ENCODE data around the gene RDM1.

The RDM1 gene

GRCh38 chr17:35914354-35914753 lies 16.2 kb downstream of the RDM1 start:
- no peaks in the 10 kb centered on the region for H3K4me1 ChIP-seq (ENCODE audit: control insufficient read depth in 2 of 2, insufficient read depth in 2 of 2, low read length in 2 of 2)
- no peak overlapping the region for H3K27ac ChIP-seq (ENCODE audit: low read depth in 2 of 2, low read length in 2 of 2)
- no peaks in the 10 kb centered on the region for H3K9me3 ChIP-seq (ENCODE audit: control insufficient read depth in 2 of 2, low read length in 2 of 2)
- H3K9ac ChIP-seq (ENCODE audit: low read depth in 1 of 2, low read length in 2 of 2): no peak overlapping the region
- H3K27me3 ChIP-seq (ENCODE audit: control insufficient read depth in 2 of 2, insufficient read depth in 2 of 2, low read length in 2 of 2): no peaks in the 10 kb centered on the region
- H3K4me3 ChIP-seq (ENCODE audit: low read length in 2 of 2): no peak overlapping the region
- H3K36me3 ChIP-seq (ENCODE audit: control insufficient read depth in 2 of 2, insufficient read depth in 2 of 2, low read length in 2 of 2): no peaks in the 10 kb centered on the region

GRCh38 chr17:35913609-35914008 lies 17.0 kb downstream of the RDM1 start:
- Histone ChIP-seq H3K27ac (ENCODE audit: low read depth in 2 of 2, low read length in 2 of 2) (no peak overlapping the region), H3K9me3 (ENCODE audit: control insufficient read depth in 2 of 2, low read length in 2 of 2) (no peaks in the 10 kb centered on the region), H3K4me1 (ENCODE audit: control insufficient read depth in 2 of 2, insufficient read depth in 2 of 2, low read length in 2 of 2) (no peaks in the 10 kb centered on the region), H3K36me3 (ENCODE audit: control insufficient read depth in 2 of 2, insufficient read depth in 2 of 2, low read length in 2 of 2) (no peaks in the 10 kb centered on the region), H3K27me3 (ENCODE audit: control insufficient read depth in 2 of 2, insufficient read depth in 2 of 2, low read length in 2 of 2) (no peaks in the 10 kb centered on the region), H3K9ac (ENCODE audit: low read depth in 1 of 2, low read length in 2 of 2) (no peak overlapping the region), H3K4me3 (ENCODE audit: low read length in 2 of 2) (no peak overlapping the region)

- H3K9ac ChIP-seq (ENCODE audit: low read depth in 1 of 2, low read length in 2 of 2): no peak overlapping the region
- H3K36me3 ChIP-seq (ENCODE audit: control insufficient read depth in 2 of 2, insufficient read depth in 2 of 2, low read length in 2 of 2): no peaks in the 10 kb centered on the region
- H3K4me1 ChIP-seq (ENCODE audit: control insufficient read depth in 2 of 2, insufficient read depth in 2 of 2, low read length in 2 of 2): no peaks in the 10 kb centered on the region
- no peaks in the 10 kb centered on the region for H3K27me3 ChIP-seq (ENCODE audit: control insufficient read depth in 2 of 2, insufficient read depth in 2 of 2, low read length in 2 of 2)
- no peak overlapping the region for H3K27ac ChIP-seq (ENCODE audit: low read depth in 2 of 2, low read length in 2 of 2)
- no peaks in the 10 kb centered on the region for H3K9me3 ChIP-seq (ENCODE audit: control insufficient read depth in 2 of 2, low read length in 2 of 2)
- no peak overlapping the region for H3K4me3 ChIP-seq (ENCODE audit: low read length in 2 of 2)
Measured at GRCh38 chr17:35912942-35913341, 17.6 kb downstream of the RDM1 start.

GRCh38 chr17:35912339-35912912 lies 18.1 kb downstream of the RDM1 start:
- H3K4me1 ChIP-seq (ENCODE audit: control insufficient read depth in 2 of 2, insufficient read depth in 2 of 2, low read length in 2 of 2): no peaks in the 10 kb centered on the region
- H3K9me3 ChIP-seq (ENCODE audit: control insufficient read depth in 2 of 2, low read length in 2 of 2): no peaks in the 10 kb centered on the region
- H3K27me3 ChIP-seq (ENCODE audit: control insufficient read depth in 2 of 2, insufficient read depth in 2 of 2, low read length in 2 of 2): no peaks in the 10 kb centered on the region
- H3K4me3 ChIP-seq (ENCODE audit: low read length in 2 of 2): no peak overlapping the region
- no peaks in the 10 kb centered on the region for H3K36me3 ChIP-seq (ENCODE audit: control insufficient read depth in 2 of 2, insufficient read depth in 2 of 2, low read length in 2 of 2)
- H3K9ac ChIP-seq (ENCODE audit: low read depth in 1 of 2, low read length in 2 of 2): no peak overlapping the region
- no peak overlapping the region for H3K27ac ChIP-seq (ENCODE audit: low read depth in 2 of 2, low read length in 2 of 2)

- Histone ChIP-seq H3K4me3 (ENCODE audit: low read length in 2 of 2) (no peak overlapping the region), H3K9ac (ENCODE audit: low read depth in 1 of 2, low read length in 2 of 2) (no peak overlapping the region), H3K4me1 (ENCODE audit: control insufficient read depth in 2 of 2, insufficient read depth in 2 of 2, low read length in 2 of 2) (no peaks in the 10 kb centered on the region), H3K27ac (ENCODE audit: low read depth in 2 of 2, low read length in 2 of 2) (no peak overlapping the region), H3K9me3 (ENCODE audit: control insufficient read depth in 2 of 2, low read length in 2 of 2) (no peaks in the 10 kb centered on the region), H3K27me3 (ENCODE audit: control insufficient read depth in 2 of 2, insufficient read depth in 2 of 2, low read length in 2 of 2) (no peaks in the 10 kb centered on the region), H3K36me3 (ENCODE audit: control insufficient read depth in 2 of 2, insufficient read depth in 2 of 2, low read length in 2 of 2) (no peaks in the 10 kb centered on the region)
Measured at GRCh38 chr17:35909408-35909807, 21.2 kb downstream of the RDM1 start.

- H3K4me1 ChIP-seq (ENCODE audit: control insufficient read depth in 2 of 2, insufficient read depth in 2 of 2, low read length in 2 of 2): no peaks in the 10 kb centered on the region
- H3K27me3 ChIP-seq (ENCODE audit: control insufficient read depth in 2 of 2, insufficient read depth in 2 of 2, low read length in 2 of 2): no peaks in the 10 kb centered on the region
- H3K36me3 ChIP-seq (ENCODE audit: control insufficient read depth in 2 of 2, insufficient read depth in 2 of 2, low read length in 2 of 2): no peaks in the 10 kb centered on the region
- no peaks in the 10 kb centered on the region for H3K9me3 ChIP-seq (ENCODE audit: control insufficient read depth in 2 of 2, low read length in 2 of 2)
- no peak overlapping the region for H3K9ac ChIP-seq (ENCODE audit: low read depth in 1 of 2, low read length in 2 of 2)
- no peak overlapping the region for H3K4me3 ChIP-seq (ENCODE audit: low read length in 2 of 2)
- no peak overlapping the region for H3K27ac ChIP-seq (ENCODE audit: low read depth in 2 of 2, low read length in 2 of 2)
Measured at GRCh38 chr17:35907691-35908090, 22.9 kb downstream of the RDM1 start.

- H3K4me1 ChIP-seq (ENCODE audit: control insufficient read depth in 2 of 2, insufficient read depth in 2 of 2, low read length in 2 of 2): no peaks in the 10 kb centered on the region
- no peak overlapping the region for H3K9ac ChIP-seq (ENCODE audit: low read depth in 1 of 2, low read length in 2 of 2)
- no peaks in the 10 kb centered on the region for H3K27me3 ChIP-seq (ENCODE audit: control insufficient read depth in 2 of 2, insufficient read depth in 2 of 2, low read length in 2 of 2)
- no peaks in the 10 kb centered on the region for H3K36me3 ChIP-seq (ENCODE audit: control insufficient read depth in 2 of 2, insufficient read depth in 2 of 2, low read length in 2 of 2)
- no peak overlapping the region for H3K27ac ChIP-seq (ENCODE audit: low read depth in 2 of 2, low read length in 2 of 2)
- no peak overlapping the region for H3K4me3 ChIP-seq (ENCODE audit: low read length in 2 of 2)
- no peaks in the 10 kb centered on the region for H3K9me3 ChIP-seq (ENCODE audit: control insufficient read depth in 2 of 2, low read length in 2 of 2)
Measured at GRCh38 chr17:35906926-35907637, 23.5 kb downstream of the RDM1 start.

GRCh38 chr17:35906191-35906925 lies 24.2 kb downstream of the RDM1 start:
- no peaks in the 10 kb centered on the region for H3K36me3 ChIP-seq (ENCODE audit: control insufficient read depth in 2 of 2, insufficient read depth in 2 of 2, low read length in 2 of 2)

GRCh38 chr17:35903451-35903850 lies 27.1 kb downstream of the RDM1 start:
- no peak overlapping the region for H3K27ac ChIP-seq (ENCODE audit: low read depth in 2 of 2, low read length in 2 of 2)
- H3K9me3 ChIP-seq (ENCODE audit: control insufficient read depth in 2 of 2, low read length in 2 of 2): no peaks in the 10 kb centered on the region
- no peak overlapping the region for H3K4me3 ChIP-seq (ENCODE audit: low read length in 2 of 2)
- no peaks in the 10 kb centered on the region for H3K27me3 ChIP-seq (ENCODE audit: control insufficient read depth in 2 of 2, insufficient read depth in 2 of 2, low read length in 2 of 2)
- H3K4me1 ChIP-seq (ENCODE audit: control insufficient read depth in 2 of 2, insufficient read depth in 2 of 2, low read length in 2 of 2): no peaks in the 10 kb centered on the region
- no peak overlapping the region for H3K9ac ChIP-seq (ENCODE audit: low read depth in 1 of 2, low read length in 2 of 2)
- no peaks in the 10 kb centered on the region for H3K36me3 ChIP-seq (ENCODE audit: control insufficient read depth in 2 of 2, insufficient read depth in 2 of 2, low read length in 2 of 2)

More at GRCh38 chr17:35906191-35906925, 24.2 kb downstream of the RDM1 start:
- no peaks in the 10 kb centered on the region for H3K4me1 ChIP-seq (ENCODE audit: control insufficient read depth in 2 of 2, insufficient read depth in 2 of 2, low read length in 2 of 2)
- H3K9ac ChIP-seq (ENCODE audit: low read depth in 1 of 2, low read length in 2 of 2): no peak overlapping the region
- H3K27ac ChIP-seq (ENCODE audit: low read depth in 2 of 2, low read length in 2 of 2): no peak overlapping the region
- H3K9me3 ChIP-seq (ENCODE audit: control insufficient read depth in 2 of 2, low read length in 2 of 2): no peaks in the 10 kb centered on the region
- H3K4me3 ChIP-seq (ENCODE audit: low read length in 2 of 2): no peak overlapping the region
- no peaks in the 10 kb centered on the region for H3K27me3 ChIP-seq (ENCODE audit: control insufficient read depth in 2 of 2, insufficient read depth in 2 of 2, low read length in 2 of 2)

GRCh38 chr17:35901631-35902175 lies 28.9 kb downstream of the RDM1 start:
- Histone ChIP-seq H3K9me3 (ENCODE audit: control insufficient read depth in 2 of 2, low read length in 2 of 2) (no peaks in the 10 kb centered on the region), H3K36me3 (ENCODE audit: control insufficient read depth in 2 of 2, insufficient read depth in 2 of 2, low read length in 2 of 2) (no peaks in the 10 kb centered on the region), H3K4me3 (ENCODE audit: low read length in 2 of 2) (no peak overlapping the region), H3K4me1 (ENCODE audit: control insufficient read depth in 2 of 2, insufficient read depth in 2 of 2, low read length in 2 of 2) (no peaks in the 10 kb centered on the region), H3K27me3 (ENCODE audit: control insufficient read depth in 2 of 2, insufficient read depth in 2 of 2, low read length in 2 of 2) (no peaks in the 10 kb centered on the region), H3K27ac (ENCODE audit: low read depth in 2 of 2, low read length in 2 of 2) (no peak overlapping the region), H3K9ac (ENCODE audit: low read depth in 1 of 2, low read length in 2 of 2) (no peak overlapping the region)
